DOHH2 (cell line): ENCODE data around the gene DSC3.

ENCODE experiments used
- EZH2phosphoT487 ChIP-seq: fragments of 200-600 bp; sonication (generic); IDR thresholded peaks from 2 replicates; pipeline ENCODE4 v1.6.1; 2017; ENCODE audit warnings: borderline replicate concordance, mild to moderate bottlenecking, antibody characterized with exemption, low read length, moderate library complexity, mixed read lengths
- TF ChIP-seq, protein P1 (sequence below): fragments of 200-600 bp; sonication (generic); IDR thresholded peaks from one replicate; pipeline ENCODE4 v1.5.1; 2014; ENCODE audit warnings: antibody characterized with exemption, mild to moderate bottlenecking, low read depth, low read length; ENCODE audit not compliant: poor library complexity, severe bottlenecking

DNA sequence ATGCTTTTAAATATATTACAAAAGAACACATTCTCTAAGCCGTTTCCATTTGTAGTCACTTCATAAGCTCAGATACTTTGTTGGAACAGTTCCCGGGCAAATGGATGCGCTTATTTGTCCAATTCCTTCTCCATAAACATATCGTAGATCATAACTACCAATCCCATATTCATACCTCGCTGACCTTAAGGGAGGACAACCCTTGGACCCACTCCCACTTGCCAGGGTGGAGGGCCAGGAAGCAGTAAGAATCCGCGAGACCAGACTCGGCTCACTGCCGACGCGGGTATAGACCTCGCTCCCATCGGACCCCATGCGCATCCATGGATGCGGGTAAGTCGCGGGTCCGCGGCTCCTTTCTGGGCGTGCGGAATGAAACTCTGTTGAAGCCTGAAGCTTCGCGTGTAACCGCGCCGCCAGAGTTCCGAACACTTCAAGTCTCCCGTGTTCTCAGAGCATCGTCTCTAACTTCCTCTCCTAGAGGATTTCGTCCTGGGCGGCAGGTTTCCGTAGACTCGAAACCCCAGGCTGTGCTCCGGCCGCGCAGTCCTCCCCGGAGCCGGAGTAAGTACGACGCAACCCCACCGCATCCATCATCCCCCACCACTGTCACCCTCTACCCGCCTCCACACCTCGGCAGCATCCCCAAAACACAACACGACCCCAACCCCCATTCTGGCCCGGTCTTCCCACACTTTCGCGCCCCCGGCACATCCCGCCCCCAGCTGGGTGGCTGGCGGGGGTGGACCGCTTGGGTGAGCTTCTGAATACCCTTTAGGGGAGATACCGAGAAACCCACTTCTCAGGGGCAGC is 1.1 kb downstream of the DSC3 start:
- TF ChIP-seq, protein P1, sequence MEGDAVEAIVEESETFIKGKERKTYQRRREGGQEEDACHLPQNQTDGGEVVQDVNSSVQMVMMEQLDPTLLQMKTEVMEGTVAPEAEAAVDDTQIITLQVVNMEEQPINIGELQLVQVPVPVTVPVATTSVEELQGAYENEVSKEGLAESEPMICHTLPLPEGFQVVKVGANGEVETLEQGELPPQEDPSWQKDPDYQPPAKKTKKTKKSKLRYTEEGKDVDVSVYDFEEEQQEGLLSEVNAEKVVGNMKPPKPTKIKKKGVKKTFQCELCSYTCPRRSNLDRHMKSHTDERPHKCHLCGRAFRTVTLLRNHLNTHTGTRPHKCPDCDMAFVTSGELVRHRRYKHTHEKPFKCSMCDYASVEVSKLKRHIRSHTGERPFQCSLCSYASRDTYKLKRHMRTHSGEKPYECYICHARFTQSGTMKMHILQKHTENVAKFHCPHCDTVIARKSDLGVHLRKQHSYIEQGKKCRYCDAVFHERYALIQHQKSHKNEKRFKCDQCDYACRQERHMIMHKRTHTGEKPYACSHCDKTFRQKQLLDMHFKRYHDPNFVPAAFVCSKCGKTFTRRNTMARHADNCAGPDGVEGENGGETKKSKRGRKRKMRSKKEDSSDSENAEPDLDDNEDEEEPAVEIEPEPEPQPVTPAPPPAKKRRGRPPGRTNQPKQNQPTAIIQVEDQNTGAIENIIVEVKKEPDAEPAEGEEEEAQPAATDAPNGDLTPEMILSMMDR = no peak
- TF ChIP-seq EZH2phosphoT487 = no peak
